Activated CD8-positive, alpha-beta T cell treated with anti-CD3 and anti-CD28 coated beads for 36 hours (primary cell): ENCODE measurements around the gene POU1F1. TPM values are rescaled to one million over a fixed set of nuclear protein-coding genes. Genes with fewer than 3 reads are reported as not detected.

Experiments used
- ATAC-seq: fragments of 200-7000 bp; cut with Tn5 transposase; one replicate; pipeline ENCODE4 v1.10.0; 2021; ENCODE audit warnings: mild to moderate bottlenecking, moderate library complexity
- CTCF ChIA-PET: fragments of 350-600 bp; sonication (Branson Sonifier 250); formaldehyde crosslinking; loops from one replicate; lab custom pipeline; 2021; ENCODE audit warnings: antibody characterized with exemption; lab: Charles Lee
- POLR2A ChIA-PET: fragments of 350-600 bp; sonication (Branson Sonifier 250); formaldehyde crosslinking; loops from one replicate; lab custom pipeline; 2021; ENCODE audit warnings: antibody characterized with exemption; lab: Charles Lee
- DNase-seq: peaks from one replicate; pipeline ENCODE4 v3.0.0-alpha.2; 2020
- H3K27ac Mint-ChIP-seq: one replicate; pipeline ENCODE4 v1.8.0; 2021; ENCODE audit warnings: mild to moderate bottlenecking, mixed read lengths
- H3K27me3 Mint-ChIP-seq: one replicate; pipeline ENCODE4 v1.8.0; 2021; ENCODE audit warnings: mixed read lengths
- H3K36me3 Mint-ChIP-seq: one replicate; pipeline ENCODE4 v1.8.0; 2021; ENCODE audit warnings: low read depth, mixed read lengths
- H3K4me1 Mint-ChIP-seq: one replicate; pipeline ENCODE4 v1.8.0; 2021; ENCODE audit warnings: low read depth, mixed read lengths
- H3K4me3 Mint-ChIP-seq: one replicate; pipeline ENCODE4 v1.8.0; 2021; ENCODE audit warnings: mild to moderate bottlenecking, moderate library complexity, mixed read lengths
- H3K9me3 Mint-ChIP-seq: one replicate; pipeline ENCODE4 v1.8.0; 2021; ENCODE audit warnings: mixed read lengths
- CTCF ChIP-seq: fragments of 200-600 bp; IDR thresholded peaks from one replicate; pipeline ENCODE4 v1.8.0; 2022; ENCODE audit warnings: antibody characterized with exemption, mild to moderate bottlenecking
- intact Hi-C: fragments of 100-400 bp; cut with micrococcal nuclease; formaldehyde crosslinking; loops from one replicate; pipeline ENCODE4 v1.10.0; 2022
- total RNA-seq, 2 experiments: library from RNA; stranded (reverse); gene quantifications; one replicate each; pipeline ENCODE4 v1.2.3, GENCODE V29; 2021

POU1F1 gene
- total RNA-seq, 2 experiments from 2014 or later: not detected

DNA sequence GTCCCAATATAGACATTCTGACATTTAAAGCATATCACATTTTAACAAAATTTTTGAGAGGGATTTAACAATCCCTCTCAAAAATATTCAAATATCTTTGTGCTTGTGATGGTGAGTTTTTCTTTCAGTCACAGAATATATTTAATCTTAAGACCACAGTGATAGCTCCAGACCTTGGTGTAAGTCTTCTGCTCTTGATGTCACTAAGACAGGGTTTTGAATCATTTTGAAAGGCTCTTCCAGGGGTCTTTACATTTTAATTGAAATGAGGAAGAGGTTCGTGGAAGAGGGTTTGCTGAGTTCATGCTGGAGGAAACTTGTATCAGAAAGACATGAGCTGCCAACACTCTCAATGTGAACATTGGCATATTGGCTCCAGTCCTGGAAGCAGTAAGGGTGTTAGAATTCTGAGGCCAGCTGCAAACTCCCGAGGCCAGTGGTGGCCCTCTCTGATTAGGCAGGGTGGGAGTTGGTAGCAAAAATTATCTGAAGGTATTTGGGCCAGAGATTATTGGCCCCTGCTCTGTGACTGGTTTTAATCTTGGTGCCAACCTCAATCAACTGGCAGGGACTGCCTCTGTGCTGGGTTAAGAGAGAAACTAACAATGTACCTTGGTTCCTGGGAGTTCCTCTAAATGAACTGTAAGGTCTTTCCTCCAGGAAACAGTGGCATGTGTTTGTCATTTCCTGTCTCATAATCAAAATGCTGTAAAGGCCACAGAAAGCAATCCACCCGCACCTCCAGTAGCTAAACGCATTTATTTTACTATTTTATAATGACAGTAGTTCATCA, 5.3 kb downstream of the POU1F1 start:
- DNase-seq (peak; percentile 9), ATAC-seq (peak; percentile 82)
- Mint-ChIP-seq H3K27me3 (peaks cover 3% of the 10 kb centered on the region), H3K36me3 (no peaks in the 10 kb centered on the region), H3K27ac (peak overlapping the region; percentile 3), H3K4me3 (no peak overlapping the region), H3K9me3 (no peaks in the 10 kb centered on the region), H3K4me1 (peaks cover 29% of the 10 kb centered on the region)
- TF ChIP-seq CTCF: no peak
- POLR2A ChIA-PET: interaction anchor here (1.2 kb wide), 1 partner anchor 18 kb away, joined by 3 read pairs; no protein-coding TSS in a partner anchor
- intact Hi-C loops: no loop called here
- CTCF ChIA-PET: interaction anchor here (1.1 to 5.0 kb wide), 3 partner anchors 11 to 79 kb away, joined by 3 to 30 read pairs (median 4); no protein-coding TSS in a partner anchor

DNA sequence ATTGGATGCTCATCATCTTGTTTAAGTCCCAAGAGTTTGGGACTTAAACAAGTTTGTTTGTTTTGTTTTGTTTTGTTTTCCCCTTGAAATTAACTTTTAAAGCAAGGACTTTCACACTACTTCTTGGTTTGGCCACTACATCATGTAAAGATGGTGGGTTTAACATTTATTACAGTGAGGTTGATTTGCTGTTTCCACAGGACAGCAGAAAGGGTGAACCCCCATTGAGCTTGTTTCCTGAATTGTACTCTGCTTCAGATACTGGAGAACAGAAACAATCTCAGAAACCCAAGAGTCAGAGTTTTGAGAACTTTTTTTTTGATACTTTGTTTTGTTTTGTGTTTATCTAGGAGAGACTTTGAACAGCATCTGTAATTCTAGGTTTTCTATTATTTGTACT, 6.7 kb downstream of the POU1F1 start:
- H3K27me3 Mint-ChIP-seq: peaks cover 3% of the 10 kb centered on the region
- TF ChIP-seq CTCF: no peak
- CTCF ChIA-PET: interaction anchor here (5.0 kb wide), 1 partner anchor 9 kb away, joined by 30 read pairs; no protein-coding TSS in a partner anchor
- POLR2A ChIA-PET: no interaction called here
- intact Hi-C loops: loop anchor here (10.0 kb wide), 1 partner anchor 45 kb away; no protein-coding TSS in a partner anchor
- H3K9me3 Mint-ChIP-seq: no peaks in the 10 kb centered on the region
- no peak overlapping the region for H3K4me3 Mint-ChIP-seq
- no peak for ATAC-seq
- no peak overlapping the region for H3K27ac Mint-ChIP-seq
- H3K36me3 Mint-ChIP-seq: no peaks in the 10 kb centered on the region
- H3K4me1 Mint-ChIP-seq: peaks cover 29% of the 10 kb centered on the region
- DNase-seq: no peak

DNA sequence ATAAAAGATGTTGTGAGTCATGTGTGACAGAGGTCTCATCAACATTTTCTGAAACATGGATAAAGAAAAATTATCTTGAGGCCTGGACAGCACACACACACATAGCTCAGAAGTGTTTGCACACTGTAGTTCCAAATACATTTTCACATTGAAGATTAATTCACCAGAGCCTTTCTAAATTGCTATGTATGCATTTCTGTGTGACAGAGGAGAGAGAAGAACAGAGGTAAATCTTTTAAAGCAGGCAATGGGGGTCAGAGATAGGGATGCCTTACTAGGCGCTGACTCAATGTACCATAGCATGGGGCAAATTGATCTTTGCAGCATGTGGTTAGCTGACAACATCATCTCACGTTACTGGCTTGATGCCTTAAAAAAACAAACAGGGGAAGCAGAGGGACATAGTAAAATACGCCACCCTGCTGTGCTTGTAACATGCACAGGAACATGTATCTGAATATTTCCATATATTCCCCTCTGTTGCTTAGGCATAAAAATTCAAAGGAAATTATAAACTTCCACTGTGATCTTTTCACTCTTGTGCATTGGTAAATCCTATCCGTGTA, 7.7 kb downstream of the POU1F1 start:
- Mint-ChIP-seq H3K9me3 (no peaks in the 10 kb centered on the region), H3K4me3 (no peak overlapping the region), H3K4me1 (peaks cover 29% of the 10 kb centered on the region), H3K27me3 (peaks cover 3% of the 10 kb centered on the region), H3K27ac (peak overlapping the region; percentile 34), H3K36me3 (no peaks in the 10 kb centered on the region)
- TF ChIP-seq CTCF: no peak
- ChIA-PET POLR2A (no interaction called here), CTCF (interaction anchor here (5.0 kb wide), 1 partner anchor 8 kb away, joined by 30 read pairs; no protein-coding TSS in a partner anchor)
- intact Hi-C loops: loop anchor here (10.0 kb wide), 1 partner anchor 46 kb away; no protein-coding TSS in a partner anchor
- DNase-seq: no peak
- no peak for ATAC-seq

GRCh38 chr3:87267953-87268645, 8.3 kb downstream of the POU1F1 start:
- POLR2A ChIA-PET: no interaction called here
- no peak for DNase-seq
- Mint-ChIP-seq H3K36me3 (no peaks in the 10 kb centered on the region), H3K4me1 (peaks cover 23% of the 10 kb centered on the region), H3K27me3 (no peaks in the 10 kb centered on the region), H3K27ac (peak overlapping the region; percentile 34), H3K4me3 (no peak overlapping the region), H3K9me3 (no peaks in the 10 kb centered on the region)
- CTCF ChIA-PET: interaction anchor here (5.0 kb wide), 1 partner anchor 8 kb away, joined by 30 read pairs; no protein-coding TSS in a partner anchor
- TF ChIP-seq CTCF: no peak
- ATAC-seq: no peak
- intact Hi-C loops: loop anchor here (10.0 kb wide), 1 partner anchor 47 kb away; no protein-coding TSS in a partner anchor
